Liver (tissue), 9 donors: Measurements from ENCODE around the gene PITPNC1. TPM values are rescaled to one million over a fixed set of nuclear protein-coding genes. Genes with fewer than 3 reads are reported as not detected.

Experiments used
- DNase-seq: peaks from one replicate; pipeline ENCODE4 v3.0.0-alpha.2; 2017; ENCODE audit warnings: low spot score
- H3K27ac ChIP-seq, 2 donors: one replicate each; pipeline ENCODE4 v1.7.0; 2013; ENCODE audit warnings: inconsistent platforms in 2 of 2, low read length in 2 of 2, control low read depth in 1 of 2, low read depth in 1 of 2, mild to moderate bottlenecking in 1 of 2
- H3K27me3 ChIP-seq, 4 donors: one replicate each; pipeline versions ENCODE4 v1.6.1 to v1.7.0; 2013; ENCODE audit warnings: low read length in 3 of 4, inconsistent platforms in 1 of 4, mild to moderate bottlenecking in 1 of 4, moderate library complexity in 1 of 4; ENCODE audit not compliant: control insufficient read depth in 4 of 4, insufficient read depth in 4 of 4
- H3K36me3 ChIP-seq, 4 donors: one replicate each; pipeline versions ENCODE4 v1.6.1 to v1.7.0; 2013; ENCODE audit warnings: low read length in 3 of 4, mild to moderate bottlenecking in 3 of 4, low read depth in 1 of 4, moderate library complexity in 1 of 4; ENCODE audit not compliant: control insufficient read depth in 4 of 4, insufficient read depth in 3 of 4
- H3K4me1 ChIP-seq, 4 donors: one replicate each; pipeline versions ENCODE4 v1.6.1 to v1.7.0; 2013; ENCODE audit warnings: low read length in 3 of 4, mild to moderate bottlenecking in 3 of 4, moderate library complexity in 1 of 4; ENCODE audit not compliant: control insufficient read depth in 4 of 4, insufficient read depth in 4 of 4
- H3K4me3 ChIP-seq, 3 donors: one replicate each; pipeline versions ENCODE4 v1.6.1 to v1.7.0; 2013; ENCODE audit warnings: low read length in 3 of 3, control low read depth in 1 of 3, low read depth in 1 of 3, mild to moderate bottlenecking in 1 of 3
- H3K9ac ChIP-seq, 2 donors: one replicate each; pipeline ENCODE4 v1.7.0; 2013; ENCODE audit warnings: low read length in 2 of 2, mild to moderate bottlenecking in 2 of 2, moderate library complexity in 2 of 2, control low read depth in 1 of 2, low read depth in 1 of 2
- H3K9me3 ChIP-seq, 4 donors: one replicate each; pipeline versions ENCODE4 v1.6.1 to v1.7.0; 2013; ENCODE audit warnings: low read length in 3 of 4; ENCODE audit not compliant: control insufficient read depth in 4 of 4
- EGR1 ChIP-seq, 2 donors: IDR thresholded peaks; 2 replicates each; pipeline ENCODE4 v1.6.1; 2016 to 2018; ENCODE audit warnings: antibody characterized with exemption in 2 of 2, low read depth in 2 of 2
- FOXA1 ChIP-seq: IDR thresholded peaks from 2 replicates; pipeline ENCODE4 v1.6.1; 2016; ENCODE audit warnings: antibody characterized with exemption
- FOXA2 ChIP-seq: IDR thresholded peaks from 2 replicates; pipeline ENCODE4 v1.6.1; 2016; ENCODE audit warnings: antibody characterized with exemption
- HNF4A ChIP-seq, 2 donors: conservative IDR thresholded peaks; 2 replicates each; pipeline ENCODE4 v1.6.1; 2016; ENCODE audit warnings: antibody characterized with exemption in 2 of 2, mild to moderate bottlenecking in 2 of 2
- HNF4G ChIP-seq: IDR thresholded peaks from 2 replicates; pipeline ENCODE4 v1.6.1; 2016; ENCODE audit warnings: antibody characterized with exemption
- JUND ChIP-seq, 2 donors: IDR thresholded peaks; 2 replicates each; pipeline ENCODE4 v1.6.1; 2016; ENCODE audit warnings: antibody characterized with exemption in 2 of 2
- RAD21 ChIP-seq, 2 donors: IDR thresholded peaks; 2 replicates each; pipeline ENCODE4 v1.6.1; 2016; ENCODE audit warnings: antibody characterized with exemption in 2 of 2, mild to moderate bottlenecking in 2 of 2
- WGBS: extraction: QIAGEN DNeasy Blood & Tissue Kit; methylation state at CpG from one replicate; pipeline ENCODE4 v1.1.7; 2013; 5-methylcytosine and 5-hydroxymethylcytosine counted together
- polyA plus RNA-seq, 2 donors: library from polyadenylated mRNA; stranded (reverse) in 1 of 2; unstranded in 1 of 2; fragments of 200-250 nt in 1 of 2; fragments of >200 nt in 1 of 2; fragmentation: Nextera tagmentation in 1 of 2; extraction: Ambion mirVana in 1 of 2; gene quantifications; one replicate each; pipeline versions ENCODE4 v1.2.1 to v1.2.3, GENCODE V29; 2013 to 2015
- total RNA-seq, 2 donors: library from RNA; depleted of rRNA; stranded (reverse); fragments of >200 nt; gene quantifications; one replicate each; pipeline ENCODE4 v1.2.3, GENCODE V29; 2014
- TF ChIP-seq, protein P1 (sequence below): fragments of 150-350 bp; IDR thresholded peaks from 2 replicates; pipeline ENCODE4 v1.5.1; 2017; ENCODE audit warnings: improper control_type of control experiment, low read depth, low read length; ENCODE audit not compliant: missing input control
- TF ChIP-seq, protein P2 (sequence below): IDR thresholded peaks from 2 replicates; pipeline ENCODE4 v1.6.1; 2016; ENCODE audit warnings: antibody characterized with exemption
- TF ChIP-seq, protein P3 (sequence below): IDR thresholded peaks from 2 replicates; pipeline ENCODE4 v1.6.1; 2016; ENCODE audit warnings: antibody characterized with exemption
- TF ChIP-seq, protein P4 (sequence below): IDR thresholded peaks from 2 replicates; pipeline ENCODE4 v1.6.1; 2016; ENCODE audit warnings: antibody characterized with exemption
- donor health status: healthy.
- donor health status: healthy.
- donor health status: healthy.
- donor health status: healthy.
- donor health status: healthy.

The PITPNC1 gene
- total and polyA plus RNA-seq, 4 donors, result 2.3 to 10.2 (median 5.7) TPM

DNA sequence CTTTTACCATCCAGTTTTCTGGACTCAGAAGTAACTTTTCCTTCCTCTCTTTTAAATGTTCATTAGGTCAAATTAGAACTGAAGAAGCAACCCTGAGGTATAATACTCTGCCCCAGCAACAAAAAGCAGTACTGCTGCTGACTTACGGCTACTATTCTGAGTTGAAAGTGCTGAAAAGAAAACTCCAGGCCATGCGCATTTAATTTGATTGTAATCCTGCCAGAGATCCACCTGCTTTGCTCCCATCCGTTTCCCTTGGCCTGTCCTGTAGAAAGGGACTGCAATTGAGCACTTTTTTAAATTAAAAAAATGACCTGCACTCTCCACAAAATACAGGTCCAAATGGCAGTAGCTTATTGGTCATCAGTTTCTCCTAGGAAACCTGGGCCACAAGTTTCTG is 61.6 kb downstream of the PITPNC1 start (continued):
- TF ChIP-seq, protein P1, sequence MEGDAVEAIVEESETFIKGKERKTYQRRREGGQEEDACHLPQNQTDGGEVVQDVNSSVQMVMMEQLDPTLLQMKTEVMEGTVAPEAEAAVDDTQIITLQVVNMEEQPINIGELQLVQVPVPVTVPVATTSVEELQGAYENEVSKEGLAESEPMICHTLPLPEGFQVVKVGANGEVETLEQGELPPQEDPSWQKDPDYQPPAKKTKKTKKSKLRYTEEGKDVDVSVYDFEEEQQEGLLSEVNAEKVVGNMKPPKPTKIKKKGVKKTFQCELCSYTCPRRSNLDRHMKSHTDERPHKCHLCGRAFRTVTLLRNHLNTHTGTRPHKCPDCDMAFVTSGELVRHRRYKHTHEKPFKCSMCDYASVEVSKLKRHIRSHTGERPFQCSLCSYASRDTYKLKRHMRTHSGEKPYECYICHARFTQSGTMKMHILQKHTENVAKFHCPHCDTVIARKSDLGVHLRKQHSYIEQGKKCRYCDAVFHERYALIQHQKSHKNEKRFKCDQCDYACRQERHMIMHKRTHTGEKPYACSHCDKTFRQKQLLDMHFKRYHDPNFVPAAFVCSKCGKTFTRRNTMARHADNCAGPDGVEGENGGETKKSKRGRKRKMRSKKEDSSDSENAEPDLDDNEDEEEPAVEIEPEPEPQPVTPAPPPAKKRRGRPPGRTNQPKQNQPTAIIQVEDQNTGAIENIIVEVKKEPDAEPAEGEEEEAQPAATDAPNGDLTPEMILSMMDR, result no peak

DNA sequence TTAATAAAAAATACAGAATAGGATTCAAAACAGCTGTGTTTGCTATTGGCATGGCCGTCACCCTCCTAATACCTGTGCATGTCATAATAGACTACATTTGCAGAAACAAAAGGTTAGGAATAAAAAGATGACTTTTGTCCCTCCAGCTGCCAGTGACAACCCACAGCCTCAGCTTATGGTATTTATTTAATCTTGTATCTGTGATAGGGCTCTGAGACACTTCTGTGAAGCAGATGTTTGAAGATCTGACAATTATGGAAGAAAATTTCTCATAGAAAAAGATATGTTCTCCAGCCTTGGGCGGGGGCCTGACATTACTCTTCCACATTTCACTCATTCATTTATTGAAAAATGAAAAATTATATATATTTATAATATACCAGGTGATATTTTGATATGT is 62.2 kb downstream of the PITPNC1 start:
- Histone ChIP-seq H3K27me3 (no peaks in the 10 kb centered on the region), H3K9ac (no peak overlapping the region), H3K27ac (no peak overlapping the region), H3K4me3 (no peak overlapping the region), H3K36me3 (no peaks in the 10 kb centered on the region), H3K4me1 (peaks cover 0 to 5% (median 1%) of the 10 kb centered on the region in 4 donors), H3K9me3 (no peaks in the 10 kb centered on the region)
- TF ChIP-seq FOXA2, result no peak
- WGBS, result 97% methylated on average over 2 of the region's 2 CpGs
- DNase-seq, result no peak

DNA sequence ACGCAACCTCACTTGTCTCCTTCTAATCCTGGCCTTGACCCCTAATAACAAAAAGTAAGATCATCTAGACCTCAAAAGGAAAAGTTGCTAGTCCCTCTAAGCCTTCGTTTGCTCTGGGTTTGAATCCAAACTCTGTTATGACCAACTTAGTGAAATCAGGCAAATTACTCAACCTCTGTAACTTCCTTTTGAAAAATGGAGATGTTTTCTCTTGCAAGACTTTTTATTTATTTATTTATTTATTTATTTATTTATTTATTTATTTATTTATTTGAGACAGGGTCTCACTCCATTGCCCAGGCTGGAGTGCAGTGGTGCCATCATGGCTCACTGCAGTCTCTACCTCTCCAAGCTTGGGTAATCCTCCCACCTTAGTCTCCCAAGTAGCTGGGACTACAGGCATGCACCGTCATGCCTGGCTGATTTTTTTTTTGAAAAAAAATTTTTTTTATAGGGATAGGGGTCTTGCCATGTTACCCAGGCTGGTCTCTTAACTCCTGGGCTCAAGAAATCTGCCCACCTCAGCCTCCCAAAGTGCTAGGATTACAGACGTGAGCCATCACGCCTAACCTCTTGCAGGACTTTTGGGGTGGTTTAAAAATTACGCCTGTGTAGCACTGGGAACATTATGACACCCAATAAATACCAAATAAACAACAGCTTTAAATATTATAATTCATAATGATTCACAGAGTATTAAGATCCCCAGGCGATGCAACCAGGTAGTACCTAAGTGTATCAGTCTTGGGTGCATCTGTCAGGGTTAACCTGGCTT is 63.4 kb downstream of the PITPNC1 start:
- Histone ChIP-seq H3K27me3 (no peaks in the 10 kb centered on the region), H3K4me1 (peaks cover 0 to 5% (median 1%) of the 10 kb centered on the region in 4 donors), H3K36me3 (no peaks in the 10 kb centered on the region), H3K9me3 (no peaks in the 10 kb centered on the region), H3K4me3 (no peak overlapping the region), H3K27ac (peak overlapping the region in 1 of 2 donors; percentile 62), H3K9ac (peak overlapping the region in 1 of 2 donors; percentile 27)
- DNase-seq, result no peak
- 82% methylated on average over 7 of the region's 7 CpGs for WGBS
- no peak for TF ChIP-seq RAD21 (IDR thresholded peaks at IDR 0.05)
- TF ChIP-seq HNF4G, result no peak
- no peak for TF ChIP-seq JUND (IDR thresholded peaks at IDR 0.05)
- TF ChIP-seq, protein P2, sequence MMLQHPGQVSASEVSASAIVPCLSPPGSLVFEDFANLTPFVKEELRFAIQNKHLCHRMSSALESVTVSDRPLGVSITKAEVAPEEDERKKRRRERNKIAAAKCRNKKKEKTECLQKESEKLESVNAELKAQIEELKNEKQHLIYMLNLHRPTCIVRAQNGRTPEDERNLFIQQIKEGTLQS, result no peak
- no peak for TF ChIP-seq HNF4A (conservative IDR thresholded peaks at IDR 0.05)
- no peak for TF ChIP-seq FOXA1
- no peak for TF ChIP-seq EGR1 (IDR thresholded peaks at IDR 0.05; ENCODE audit: low read depth in 2 of 2)

DNA sequence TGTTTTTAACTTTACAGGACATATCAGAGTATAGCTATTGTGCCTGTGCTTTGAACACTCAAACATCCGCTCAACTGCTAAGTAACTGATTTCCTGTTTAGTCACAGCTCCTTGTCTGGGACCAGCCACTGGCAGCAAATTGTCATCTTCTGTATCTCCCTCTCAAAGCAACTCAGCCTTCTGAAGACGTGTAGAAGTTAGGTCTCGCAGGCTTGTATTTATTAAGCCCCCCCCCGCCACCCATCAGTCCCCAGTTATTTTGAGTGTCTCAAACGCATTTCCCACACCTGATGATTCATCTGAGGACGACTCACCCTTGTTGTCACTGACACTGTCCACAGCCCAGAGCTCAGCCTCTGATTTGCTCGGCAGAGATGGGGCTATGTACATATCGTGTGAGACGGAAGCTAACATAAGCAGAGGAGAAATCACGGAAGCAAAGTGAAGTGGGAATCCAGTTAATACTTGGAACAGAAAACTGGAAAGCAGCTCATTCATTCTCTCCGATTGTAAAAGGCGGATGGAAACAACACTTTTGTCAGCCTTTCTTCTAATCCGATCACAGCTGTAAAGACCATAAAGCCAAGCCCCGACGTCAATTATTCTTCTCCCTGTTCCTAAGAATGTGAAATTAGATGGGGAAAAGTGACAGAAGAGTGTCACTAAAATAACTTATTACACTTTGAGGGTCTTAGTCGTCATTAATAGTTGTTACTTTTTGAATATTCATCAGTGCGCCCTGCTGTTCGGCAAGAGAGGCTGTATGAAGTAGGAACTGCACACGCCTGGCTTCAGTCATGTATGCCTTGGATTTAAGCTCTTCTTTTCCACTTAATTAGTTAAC is 64.2 kb downstream of the PITPNC1 start:
- Histone ChIP-seq H3K27me3 (no peaks in the 10 kb centered on the region), H3K4me3 (no peak overlapping the region), H3K27ac (peak overlapping the region; percentile 42 to 62), H3K9ac (peak overlapping the region in 1 of 2 donors; percentile 60), H3K4me1 (peaks cover 0 to 5% (median 1%) of the 10 kb centered on the region in 4 donors), H3K9me3 (no peaks in the 10 kb centered on the region), H3K36me3 (no peaks in the 10 kb centered on the region)
- 68% methylated on average over 19 of the region's 19 CpGs for WGBS
- no peak for DNase-seq
- TF ChIP-seq, protein P3, sequence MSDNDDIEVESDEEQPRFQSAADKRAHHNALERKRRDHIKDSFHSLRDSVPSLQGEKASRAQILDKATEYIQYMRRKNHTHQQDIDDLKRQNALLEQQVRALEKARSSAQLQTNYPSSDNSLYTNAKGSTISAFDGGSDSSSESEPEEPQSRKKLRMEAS, result no peak
- no peak for TF ChIP-seq HNF4G
- TF ChIP-seq, protein P4, sequence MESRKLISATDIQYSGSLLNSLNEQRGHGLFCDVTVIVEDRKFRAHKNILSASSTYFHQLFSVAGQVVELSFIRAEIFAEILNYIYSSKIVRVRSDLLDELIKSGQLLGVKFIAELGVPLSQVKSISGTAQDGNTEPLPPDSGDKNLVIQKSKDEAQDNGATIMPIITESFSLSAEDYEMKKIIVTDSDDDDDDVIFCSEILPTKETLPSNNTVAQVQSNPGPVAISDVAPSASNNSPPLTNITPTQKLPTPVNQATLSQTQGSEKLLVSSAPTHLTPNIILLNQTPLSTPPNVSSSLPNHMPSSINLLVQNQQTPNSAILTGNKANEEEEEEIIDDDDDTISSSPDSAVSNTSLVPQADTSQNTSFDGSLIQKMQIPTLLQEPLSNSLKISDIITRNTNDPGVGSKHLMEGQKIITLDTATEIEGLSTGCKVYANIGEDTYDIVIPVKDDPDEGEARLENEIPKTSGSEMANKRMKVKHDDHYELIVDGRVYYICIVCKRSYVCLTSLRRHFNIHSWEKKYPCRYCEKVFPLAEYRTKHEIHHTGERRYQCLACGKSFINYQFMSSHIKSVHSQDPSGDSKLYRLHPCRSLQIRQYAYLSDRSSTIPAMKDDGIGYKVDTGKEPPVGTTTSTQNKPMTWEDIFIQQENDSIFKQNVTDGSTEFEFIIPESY, result no peak
- TF ChIP-seq, protein P2, result no peak
- TF ChIP-seq, protein P1, result no peak
